Measurements from ENCODE around the gene DROSHA.

The DROSHA gene

GRCh38 chr5:31534527-31535046 lies 2.7 kb upstream of the DROSHA start:
- H3K9ac ChIP-seq = no peak overlapping the region
- H3K4me3 ChIP-seq = no peak overlapping the region
- H3K36me3 ChIP-seq = peaks cover 43 to 71% (median 56%) of the 10 kb centered on the region in 11 experiments
- H3K9me3 ChIP-seq (replicated peaks in 1 of 11) = no peaks in the 10 kb centered on the region
- TF ChIP-seq Cebpa-rat (IDR thresholded peaks at IDR 0.05) = no peak
- no peak overlapping the region for H3K27ac ChIP-seq
- peaks cover 27 to 39% (median 30%) of the 10 kb centered on the region in 10 experiments for H3K4me1 ChIP-seq
- peak overlapping the region in 2 of 11 experiments; percentile 92 to 94; a peak in 2 of 22 replicates for H3K4me2 ChIP-seq
- H4K20me1 ChIP-seq = peaks cover 0 to 10% (median 0%) of the 10 kb centered on the region in 11 experiments; a peak in 4 of 22 replicates
- H3K27me3 ChIP-seq = no peaks in the 10 kb centered on the region

- Histone ChIP-seq H3K27me3 (no peaks in the 10 kb centered on the region), H3K9me3 (replicated peaks in 1 of 11) (no peaks in the 10 kb centered on the region), H3K9ac (peak overlapping the region; percentile 77 to 88 (median 86)), H3K4me1 (peaks cover 27 to 44% (median 30%) of the 10 kb centered on the region in 10 experiments), H3K4me2 (peak overlapping the region; percentile 77 to 92 (median 90)), H3K36me3 (peaks cover 48 to 71% (median 59%) of the 10 kb centered on the region in 11 experiments), H4K20me1 (peaks cover 0 to 10% (median 0%) of the 10 kb centered on the region in 11 experiments; a peak in 5 of 22 replicates), H3K27ac (peak overlapping the region; percentile 24 to 88 (median 79); a peak in 21 of 22 replicates), H3K4me3 (peak overlapping the region; percentile 68 to 91 (median 79))
- no peak for TF ChIP-seq Cebpa-rat (IDR thresholded peaks at IDR 0.05)
Observed at GRCh38 chr5:31531543-31531887, 378 bp downstream of the DROSHA start.

- no peaks in the 10 kb centered on the region for H3K9me3 ChIP-seq (replicated peaks in 1 of 11)
- TF ChIP-seq Cebpa-rat (IDR thresholded peaks at IDR 0.05) = no peak
- peak overlapping the region; percentile 77 to 92 (median 90) for H3K4me2 ChIP-seq
- H3K4me1 ChIP-seq = peaks cover 27 to 44% (median 30%) of the 10 kb centered on the region in 10 experiments
- H3K27me3 ChIP-seq = no peaks in the 10 kb centered on the region
- H3K9ac ChIP-seq = peak overlapping the region; percentile 77 to 88 (median 86)
- peaks cover 49 to 71% (median 61%) of the 10 kb centered on the region in 11 experiments for H3K36me3 ChIP-seq
- peaks cover 0 to 10% (median 0%) of the 10 kb centered on the region in 11 experiments; a peak in 5 of 22 replicates for H4K20me1 ChIP-seq
- peak overlapping the region in 9 of 11 experiments; percentile 72 to 88 (median 81); a peak in 15 of 22 replicates for H3K27ac ChIP-seq
- peak overlapping the region; percentile 68 to 91 (median 79) for H3K4me3 ChIP-seq
Observed at GRCh38 chr5:31530541-31531265, 1.2 kb downstream of the DROSHA start.

GRCh38 chr5:31523041-31523440 lies 8.9 kb downstream of the DROSHA start:
- H3K9me3 ChIP-seq (replicated peaks in 1 of 11) = peaks cover 0 to 5% (median 0%) of the 10 kb centered on the region in 11 experiments; a peak in 1 of 22 replicates
- H3K9ac ChIP-seq = no peak overlapping the region
- H3K27ac ChIP-seq = no peak overlapping the region
- peaks cover 0 to 4% (median 0%) of the 10 kb centered on the region in 11 experiments; a peak in 2 of 22 replicates for H4K20me1 ChIP-seq
- peaks cover 73 to 100% (median 96%) of the 10 kb centered on the region in 11 experiments for H3K36me3 ChIP-seq
- no peak overlapping the region for H3K4me2 ChIP-seq
- no peak overlapping the region for H3K4me3 ChIP-seq
- no peaks in the 10 kb centered on the region for H3K4me1 ChIP-seq
- no peaks in the 10 kb centered on the region for H3K27me3 ChIP-seq
- TF ChIP-seq Cebpa-rat (IDR thresholded peaks at IDR 0.05) = no peak

GRCh38 chr5:31516802-31517201 lies 15.1 kb downstream of the DROSHA start:
- no peaks in the 10 kb centered on the region for H3K9me3 ChIP-seq (replicated peaks in 1 of 11)
- peaks cover 12 to 24% (median 18%) of the 10 kb centered on the region in 10 experiments for H3K4me1 ChIP-seq
- peak overlapping the region; percentile 7 to 64 (median 57); a peak in 20 of 22 replicates for H3K4me2 ChIP-seq
- no peaks in the 10 kb centered on the region for H4K20me1 ChIP-seq
- peaks cover 59 to 89% (median 84%) of the 10 kb centered on the region in 11 experiments for H3K36me3 ChIP-seq
- no peak for TF ChIP-seq Cebpa-rat (IDR thresholded peaks at IDR 0.05)
- H3K4me3 ChIP-seq = no peak overlapping the region; a peak in 3 of 20 replicates
- no peaks in the 10 kb centered on the region for H3K27me3 ChIP-seq
- peak overlapping the region in 6 of 11 experiments; percentile 6 to 46 (median 28); a peak in 6 of 22 replicates for H3K9ac ChIP-seq
- H3K27ac ChIP-seq = peak overlapping the region in 9 of 11 experiments; percentile 49 to 82 (median 76); a peak in 18 of 22 replicates

GRCh38 chr5:31511305-31511704 lies 20.6 kb downstream of the DROSHA start:
- no peak overlapping the region for H3K9ac ChIP-seq
- H3K9me3 ChIP-seq (replicated peaks in 1 of 11) = no peaks in the 10 kb centered on the region
- H4K20me1 ChIP-seq = 0 out of 22 replicates have a peak, but pooled peaks cover 0 to 5% (median 0%) of the 10 kb centered on the region in 11 experiments
- no peak overlapping the region for H3K4me2 ChIP-seq
- H3K27ac ChIP-seq = no peak overlapping the region
- TF ChIP-seq Cebpa-rat (IDR thresholded peaks at IDR 0.05) = no peak
- H3K4me1 ChIP-seq = peaks cover under 1 to 7% (median 6%) of the 10 kb centered on the region in 10 experiments; a peak in 15 of 20 replicates
- no peak overlapping the region for H3K4me3 ChIP-seq
- peaks cover 94 to 100% (median 97%) of the 10 kb centered on the region in 11 experiments for H3K36me3 ChIP-seq
- H3K27me3 ChIP-seq = no peaks in the 10 kb centered on the region

GRCh38 chr5:31504529-31504928 lies 27.4 kb downstream of the DROSHA start:
- H3K27me3 ChIP-seq = no peaks in the 10 kb centered on the region
- H3K4me2 ChIP-seq = no peak overlapping the region
- H3K9me3 ChIP-seq (replicated peaks in 1 of 11) = no peaks in the 10 kb centered on the region
- H3K4me3 ChIP-seq = no peak overlapping the region
- TF ChIP-seq Cebpa-rat (IDR thresholded peaks at IDR 0.05) = no peak
- peaks cover 0 to 7% (median 0%) of the 10 kb centered on the region in 10 experiments; a peak in 1 of 20 replicates for H3K4me1 ChIP-seq
- no peaks in the 10 kb centered on the region for H4K20me1 ChIP-seq
- no peak overlapping the region for H3K27ac ChIP-seq
- H3K9ac ChIP-seq = no peak overlapping the region
- peaks cover 90 to 100% (median 97%) of the 10 kb centered on the region in 11 experiments for H3K36me3 ChIP-seq

- H3K9ac ChIP-seq = no peak overlapping the region
Observed at GRCh38 chr5:31502506-31502905, 29.4 kb downstream of the DROSHA start.

GRCh38 chr5:31500256-31500655 lies 31.6 kb downstream of the DROSHA start:
- H3K36me3 ChIP-seq = peaks cover 98 to 100% (median 100%) of the 10 kb centered on the region in 11 experiments
- no peak overlapping the region for H3K27ac ChIP-seq
- no peaks in the 10 kb centered on the region for H3K27me3 ChIP-seq
- no peaks in the 10 kb centered on the region for H3K9me3 ChIP-seq (replicated peaks in 1 of 11)
- no peak for TF ChIP-seq Cebpa-rat (IDR thresholded peaks at IDR 0.05)
- H3K4me3 ChIP-seq = no peak overlapping the region
- H3K4me2 ChIP-seq = no peak overlapping the region
- no peak overlapping the region for H3K9ac ChIP-seq
- peaks cover 0 to 4% (median 0%) of the 10 kb centered on the region in 11 experiments; a peak in 1 of 22 replicates for H4K20me1 ChIP-seq
- H3K4me1 ChIP-seq = peaks cover 0 to 7% (median 0%) of the 10 kb centered on the region in 10 experiments; a peak in 1 of 20 replicates

More at GRCh38 chr5:31502506-31502905, 29.4 kb downstream of the DROSHA start:
- H3K27me3 ChIP-seq = no peaks in the 10 kb centered on the region
- H4K20me1 ChIP-seq = peaks cover 0 to 4% (median 0%) of the 10 kb centered on the region in 11 experiments; a peak in 1 of 22 replicates
- H3K9me3 ChIP-seq (replicated peaks in 1 of 11) = no peaks in the 10 kb centered on the region
- no peak overlapping the region for H3K4me2 ChIP-seq
- H3K4me1 ChIP-seq = peaks cover 0 to 7% (median 0%) of the 10 kb centered on the region in 10 experiments; a peak in 1 of 20 replicates
- H3K4me3 ChIP-seq = no peak overlapping the region
- no peak for TF ChIP-seq Cebpa-rat (IDR thresholded peaks at IDR 0.05)
- H3K27ac ChIP-seq = no peak overlapping the region
- H3K36me3 ChIP-seq = peaks cover 92 to 100% (median 98%) of the 10 kb centered on the region in 11 experiments
